Airway epithelial cell (primary cell): Measurements from ENCODE around the gene NCF2. TPM values are rescaled to one million over a fixed set of nuclear protein-coding genes. Genes with fewer than 3 reads are reported as not detected.

ENCODE experiments used
- total RNA-seq: library from RNA; depleted of rRNA; stranded (reverse); fragments of >200 nt; gene quantifications from 2 replicates; pipeline ENCODE4 v1.2.3, GENCODE V29; 2015

Gene NCF2
- 13.6 and 34.7 TPM in 2 replicates for total RNA-seq

GRCh38 chr1:183590244-183591191 lies at the start of gene NCF2:
Gene NCF2 (minus strand): TSS chr1:183590459. CDS start chr1:183590329, 130 bp downstream.

GRCh38 chr1:183635606-183636333 lies 45.5 kb upstream of the NCF2 start, which contains the start of gene ARPC5:
Gene ARPC5 (minus strand): TSS chr1:183635783. CDS start chr1:183635659, 124 bp downstream.

Other genes with a start within 250 kb of the NCF2 start
- under 0.01 TPM in 1 of 2 replicates, not detected in the other for gene NMNAT2, start 172.1 kb downstream of the NCF2 start, total RNA-seq
- gene SMG7, start 118.0 kb downstream of the NCF2 start, total RNA-seq, result 11.5 and 21.6 TPM in 2 replicates
- 98.7 and 111 TPM in 2 replicates for gene ARPC5, start 45.3 kb upstream of the NCF2 start, total RNA-seq
- gene APOBEC4, start 62.9 kb upstream of the NCF2 start, total RNA-seq, result not detected in 2 replicates
- 2.0 and 2.1 TPM in 2 replicates for gene RGL1, start 214.7 kb upstream of the NCF2 start, total RNA-seq